Activated CD8-positive, alpha-beta memory T cell treated with anti-CD3 and anti-CD28 coated beads for 48 hours (primary cell): ENCODE measurements around the gene KCNA10.
A peak's percentile ranks its signal among the peaks of the same experiment; 100 is the strongest.
"Not testable (repeated sequence)": the region's sequence is repeated elsewhere in the genome, so short reads cannot be mapped to it uniquely, and the experiment has no call there.

ENCODE experiments used
- DNase-seq, 3 experiments: peaks; one replicate each; pipeline ENCODE4 v3.0.0-alpha.2; 2020; ENCODE audit warnings: low read depth in 2 of 3, low spot score in 2 of 3

KCNA10 gene

GRCh38 chr1:110535985-110536384 lies 17.0 kb upstream of the KCNA10 start:
- DNase-seq, result no peak

DNA sequence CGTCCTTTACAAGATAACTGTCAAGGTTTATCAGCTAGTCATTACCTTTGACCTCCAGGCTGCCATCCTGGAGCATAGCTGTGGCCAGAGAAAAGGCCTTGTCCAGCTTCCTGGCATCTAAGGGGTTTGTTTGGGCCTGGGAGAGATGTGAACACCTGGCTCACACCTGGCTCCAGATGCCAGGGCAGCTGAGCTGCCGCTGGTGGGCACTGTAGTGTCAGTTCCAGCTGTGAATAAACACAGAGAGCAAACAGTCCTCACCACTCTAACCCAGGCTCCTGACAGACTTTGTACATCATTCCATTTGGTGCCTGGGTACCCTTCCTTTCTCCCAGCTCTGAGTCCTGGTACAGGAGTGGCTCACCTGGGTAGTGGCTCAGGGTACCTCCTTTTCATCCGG lies 14.3 kb upstream of the KCNA10 start:
- no peak for DNase-seq

- no peak for DNase-seq
Measured at GRCh38 chr1:110529011-110529410, 10.0 kb upstream of the KCNA10 start.

- no peak for DNase-seq
Measured at GRCh38 chr1:110526201-110526780, 7.3 kb upstream of the KCNA10 start.

DNA sequence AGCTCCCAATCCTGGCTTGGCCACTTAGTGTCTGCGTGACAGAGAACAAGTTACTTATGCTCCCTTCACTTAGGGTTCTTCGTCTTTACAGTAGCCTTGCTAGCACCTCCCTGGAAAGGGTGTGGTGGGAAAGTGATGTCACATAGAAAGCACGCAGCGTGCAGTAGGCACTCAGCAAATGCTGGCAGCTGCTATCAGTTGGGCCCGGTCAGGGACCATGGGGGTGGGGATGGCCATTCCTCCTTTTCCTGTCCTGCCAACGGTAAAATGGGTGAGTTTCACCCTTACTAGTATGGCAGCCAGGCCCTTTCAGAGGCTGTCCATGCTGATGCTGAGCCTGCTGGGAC lies 6.2 kb upstream of the KCNA10 start:
- no peak for DNase-seq

GRCh38 chr1:110524311-110525248 lies 5.6 kb upstream of the KCNA10 start:
- DNase-seq, result peak; percentile 6 to 36 (median 7)

DNA sequence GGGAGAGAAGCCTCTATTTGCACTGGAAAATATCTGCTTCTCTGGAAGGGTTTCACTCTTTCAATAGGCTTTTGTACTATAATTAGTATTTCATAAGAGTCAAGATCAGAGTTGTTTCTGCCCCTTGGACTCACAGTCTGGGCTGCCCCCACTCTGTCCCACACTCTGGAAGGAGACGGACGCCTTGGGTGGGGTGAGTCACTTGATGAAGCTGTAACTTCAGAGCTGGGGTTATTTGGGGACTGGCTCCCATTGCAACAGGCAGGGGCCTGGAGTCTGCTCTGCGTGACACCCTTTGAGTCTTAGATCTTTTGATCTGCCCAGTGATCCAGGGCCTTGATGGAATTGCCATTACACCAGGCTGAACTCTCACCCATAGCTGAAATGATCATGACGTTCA lies 4.0 kb upstream of the KCNA10 start:
- no peak for DNase-seq

- no peak for DNase-seq
Measured at GRCh38 chr1:110522560-110522959, 3.6 kb upstream of the KCNA10 start.

- DNase-seq, result no peak
Measured at GRCh38 chr1:110520827-110521226, 1.9 kb upstream of the KCNA10 start.

GRCh38 chr1:110515891-110516290 lies 3.1 kb downstream of the KCNA10 start:
- DNase-seq, result no peak

DNA sequence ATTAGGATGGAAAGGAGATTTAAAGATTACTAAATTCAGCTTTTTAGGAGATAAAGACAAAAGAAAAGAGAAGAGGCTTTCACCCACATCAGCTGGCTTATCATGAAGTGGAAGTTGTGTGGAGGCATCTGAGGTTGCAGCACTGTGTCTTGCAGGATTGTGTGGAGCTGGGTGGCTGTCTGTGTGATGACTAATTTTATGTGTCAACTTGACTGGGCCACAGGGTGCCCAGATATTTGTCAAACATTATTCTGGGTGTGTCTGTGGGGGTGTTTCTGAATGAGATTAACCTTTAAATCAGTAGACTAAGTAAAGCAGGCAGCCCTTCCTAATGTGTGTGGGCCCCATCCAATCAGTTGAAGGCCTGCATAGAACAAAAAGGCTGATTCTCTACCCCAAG lies 3.9 kb downstream of the KCNA10 start:
- no peak for DNase-seq

GRCh38 chr1:110513511-110513910 lies 5.5 kb downstream of the KCNA10 start:
- no peak for DNase-seq

DNA sequence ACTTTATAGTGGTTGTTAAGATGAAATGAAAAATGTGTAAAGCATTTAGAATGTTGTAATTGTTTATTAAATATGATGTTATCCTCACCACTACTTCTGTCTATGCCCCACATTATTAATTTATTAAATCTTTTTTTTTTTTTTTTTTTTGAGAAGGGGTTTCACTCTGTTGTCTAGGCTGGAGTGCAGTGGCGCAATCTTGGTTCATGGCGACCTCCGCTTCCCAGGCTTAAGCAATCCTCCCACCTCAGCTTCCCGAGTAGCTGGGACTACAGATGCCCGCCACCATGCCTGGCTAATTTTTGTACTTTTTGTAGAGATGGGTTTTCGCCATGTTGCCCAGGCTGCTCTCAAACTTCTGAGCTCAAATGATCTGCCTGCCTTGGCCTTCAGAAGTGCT lies 7.5 kb downstream of the KCNA10 start:
- DNase-seq, result no peak

DNA sequence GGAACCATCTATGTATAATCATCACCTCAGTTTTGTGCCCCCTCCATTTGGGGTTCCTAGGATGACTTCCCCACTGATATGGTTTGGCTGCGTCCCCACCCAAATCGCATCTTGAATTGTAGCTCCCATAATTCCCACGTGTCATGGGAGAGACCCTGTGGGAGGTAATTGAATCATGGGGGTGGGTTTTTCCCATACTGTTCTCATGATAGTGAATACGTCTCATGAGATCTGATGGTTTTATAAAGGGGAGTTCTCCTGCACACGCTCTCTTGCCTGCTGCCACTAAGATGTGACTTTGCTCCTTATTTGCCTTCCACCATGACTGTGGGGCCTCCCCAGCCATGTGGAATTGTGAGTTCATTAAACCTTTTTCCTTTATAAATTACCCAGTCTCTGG lies 8.1 kb downstream of the KCNA10 start:
- DNase-seq, result not testable (repeated sequence)

GRCh38 chr1:110509655-110510054 lies 9.3 kb downstream of the KCNA10 start:
- no peak for DNase-seq

DNA sequence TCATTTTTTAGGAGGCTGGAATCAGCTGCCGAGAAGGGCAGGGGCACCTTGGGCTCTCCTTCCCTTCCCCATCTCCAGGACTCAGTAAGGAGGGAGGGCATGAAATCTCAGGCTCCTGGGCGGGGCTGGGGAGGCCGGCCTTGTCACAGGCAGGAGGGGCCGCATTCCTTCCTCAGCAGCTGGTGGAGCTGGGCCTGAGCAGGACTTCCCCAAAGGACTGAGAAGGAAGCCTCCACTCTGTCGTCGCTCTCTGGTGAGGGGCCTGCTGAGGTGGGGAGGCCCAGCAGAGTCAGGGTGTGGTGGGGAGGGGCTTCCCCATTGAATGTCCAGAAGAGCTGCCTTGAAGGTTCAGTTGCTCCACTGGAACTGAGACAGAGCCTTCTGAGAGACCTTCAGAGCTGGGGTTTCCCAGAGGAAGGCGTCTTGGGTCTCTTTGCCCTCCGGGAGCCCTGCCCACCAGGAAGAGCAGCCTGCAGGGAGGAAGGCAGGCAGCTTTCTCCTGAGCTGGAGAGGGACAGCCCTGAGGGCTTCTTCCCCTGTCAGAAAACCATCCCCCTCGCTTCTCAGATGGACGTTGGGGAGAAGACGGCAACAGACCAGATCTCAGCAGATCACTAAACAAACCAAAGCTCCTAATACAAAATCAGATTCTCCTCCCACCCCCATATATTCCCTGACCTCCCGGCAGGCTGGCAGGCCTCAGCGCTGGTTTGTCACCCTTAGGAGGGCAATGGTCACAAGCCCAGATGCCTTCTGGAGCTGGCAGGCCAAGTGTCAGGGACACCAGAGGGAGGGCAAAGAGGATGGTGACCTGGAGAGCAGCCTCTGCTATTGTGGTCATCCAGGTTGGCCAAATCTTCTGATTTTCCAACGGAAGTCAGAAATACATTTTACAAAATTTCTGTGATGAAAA lies 10.7 kb downstream of the KCNA10 start:
- no peak for DNase-seq

- no peak for DNase-seq
Measured at GRCh38 chr1:110506541-110506940, 12.4 kb downstream of the KCNA10 start.

- no peak for DNase-seq
Measured at GRCh38 chr1:110505596-110505995, 13.4 kb downstream of the KCNA10 start.

DNA sequence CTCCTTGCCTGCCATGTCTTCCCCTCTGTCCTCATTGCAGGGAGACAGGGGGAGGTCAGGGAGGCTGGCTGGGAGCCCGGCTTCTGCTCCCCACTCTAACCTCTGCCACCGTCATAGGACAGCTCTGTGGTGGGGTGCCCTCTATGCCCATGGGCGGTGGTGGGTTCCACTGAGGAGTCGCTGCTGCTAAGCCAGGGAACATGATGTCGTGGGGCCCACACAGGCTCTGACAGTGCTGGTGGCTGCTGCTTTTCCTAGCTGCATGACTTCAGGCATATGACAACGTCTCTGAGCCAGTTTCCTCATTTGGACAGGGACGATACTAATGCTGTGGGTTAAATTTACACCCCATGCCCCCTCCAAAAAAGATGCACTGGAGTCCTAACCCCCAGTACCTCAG lies 14.7 kb downstream of the KCNA10 start:
- no peak for DNase-seq

- DNase-seq, result no peak
Measured at GRCh38 chr1:110503471-110503870, 15.5 kb downstream of the KCNA10 start.

- no peak for DNase-seq
Measured at GRCh38 chr1:110502402-110503151, 16.4 kb downstream of the KCNA10 start.
